ENCODE results near the gene GRIP1.

GRIP1 gene

GRCh38 chr12:66497008-66497897 lies 181.6 kb downstream of the GRIP1 start:
- no peak overlapping the region for H3K27ac ChIP-seq
- H3K4me3 ChIP-seq, result no peak overlapping the region
- no peak overlapping the region for H3K9ac ChIP-seq
- no peaks in the 10 kb centered on the region for H3K9me3 ChIP-seq
- H4K20me1 ChIP-seq, result no peaks in the 10 kb centered on the region
- no peaks in the 10 kb centered on the region for H3K4me1 ChIP-seq
- no peaks in the 10 kb centered on the region for H3K27me3 ChIP-seq
- no peaks in the 10 kb centered on the region for H3K36me3 ChIP-seq
- TF ChIP-seq Cebpa-rat (IDR thresholded peaks at IDR 0.05), result no peak
- H3K4me2 ChIP-seq, result no peak overlapping the region

- H3K36me3 ChIP-seq, result no peaks in the 10 kb centered on the region
- H3K4me2 ChIP-seq, result no peak overlapping the region
- no peak overlapping the region for H3K4me3 ChIP-seq
- no peaks in the 10 kb centered on the region for H3K27me3 ChIP-seq
- no peak for TF ChIP-seq Cebpa-rat (IDR thresholded peaks at IDR 0.05)
- no peaks in the 10 kb centered on the region for H3K9me3 ChIP-seq
- H4K20me1 ChIP-seq, result no peaks in the 10 kb centered on the region
- H3K9ac ChIP-seq, result no peak overlapping the region
- H3K4me1 ChIP-seq, result no peaks in the 10 kb centered on the region
- H3K27ac ChIP-seq, result no peak overlapping the region
Measured at GRCh38 chr12:66496595-66496994, 182.3 kb downstream of the GRIP1 start.

GRCh38 chr12:66495709-66496108 lies 183.2 kb downstream of the GRIP1 start:
- H3K9me3 ChIP-seq, result no peaks in the 10 kb centered on the region
- no peak overlapping the region for H3K4me2 ChIP-seq
- TF ChIP-seq Cebpa-rat (IDR thresholded peaks at IDR 0.05), result no peak
- no peak overlapping the region for H3K27ac ChIP-seq
- no peaks in the 10 kb centered on the region for H3K27me3 ChIP-seq
- H3K4me1 ChIP-seq, result no peaks in the 10 kb centered on the region
- H4K20me1 ChIP-seq, result no peaks in the 10 kb centered on the region
- H3K36me3 ChIP-seq, result no peaks in the 10 kb centered on the region
- no peak overlapping the region for H3K9ac ChIP-seq
- no peak overlapping the region for H3K4me3 ChIP-seq

- no peaks in the 10 kb centered on the region for H3K4me1 ChIP-seq
Measured at GRCh38 chr12:66493819-66494218, 185.1 kb downstream of the GRIP1 start.

GRCh38 chr12:66491853-66492252 lies 187.0 kb downstream of the GRIP1 start:
- Histone ChIP-seq H3K4me1 (no peaks in the 10 kb centered on the region), H3K9me3 (no peaks in the 10 kb centered on the region), H4K20me1 (no peaks in the 10 kb centered on the region), H3K27me3 (no peaks in the 10 kb centered on the region), H3K4me2 (no peak overlapping the region), H3K36me3 (no peaks in the 10 kb centered on the region), H3K27ac (no peak overlapping the region), H3K9ac (no peak overlapping the region), H3K4me3 (no peak overlapping the region)
- no peak for TF ChIP-seq Cebpa-rat (IDR thresholded peaks at IDR 0.05)

More at GRCh38 chr12:66493819-66494218, 185.1 kb downstream of the GRIP1 start:
- Histone ChIP-seq H3K4me3 (no peak overlapping the region), H3K36me3 (no peaks in the 10 kb centered on the region), H3K27ac (no peak overlapping the region), H3K4me2 (no peak overlapping the region), H4K20me1 (no peaks in the 10 kb centered on the region), H3K9ac (no peak overlapping the region), H3K27me3 (no peaks in the 10 kb centered on the region), H3K9me3 (no peaks in the 10 kb centered on the region)
- no peak for TF ChIP-seq Cebpa-rat (IDR thresholded peaks at IDR 0.05)

- TF ChIP-seq Cebpa-rat (IDR thresholded peaks at IDR 0.05), result no peak
- Histone ChIP-seq H3K36me3 (no peaks in the 10 kb centered on the region), H3K9ac (no peak overlapping the region), H3K4me1 (no peaks in the 10 kb centered on the region), H3K27ac (no peak overlapping the region), H3K4me3 (no peak overlapping the region), H4K20me1 (no peaks in the 10 kb centered on the region), H3K27me3 (no peaks in the 10 kb centered on the region), H3K4me2 (no peak overlapping the region), H3K9me3 (peaks cover 6% of the 10 kb centered on the region; the same call in 1 of the 2 replicates)
Measured at GRCh38 chr12:66482351-66483203, 196.3 kb downstream of the GRIP1 start.

- Histone ChIP-seq H3K27me3 (no peaks in the 10 kb centered on the region), H3K36me3 (no peaks in the 10 kb centered on the region), H3K4me3 (no peak overlapping the region), H4K20me1 (no peaks in the 10 kb centered on the region), H3K4me1 (no peaks in the 10 kb centered on the region), H3K4me2 (no peak overlapping the region), H3K27ac (no peak overlapping the region), H3K9ac (no peak overlapping the region), H3K9me3 (no peaks in the 10 kb centered on the region)
- no peak for TF ChIP-seq Cebpa-rat (IDR thresholded peaks at IDR 0.05)
Measured at GRCh38 chr12:66467932-66468331, 210.9 kb downstream of the GRIP1 start.

GRCh38 chr12:66461331-66461730 lies 217.5 kb downstream of the GRIP1 start:
- no peak overlapping the region for H3K4me3 ChIP-seq
- no peaks in the 10 kb centered on the region for H3K27me3 ChIP-seq
- H3K9ac ChIP-seq, result no peak overlapping the region
- TF ChIP-seq Cebpa-rat (IDR thresholded peaks at IDR 0.05), result no peak
- H3K4me2 ChIP-seq, result no peak overlapping the region
- no peak overlapping the region for H3K27ac ChIP-seq
- no peaks in the 10 kb centered on the region for H3K9me3 ChIP-seq
- H3K4me1 ChIP-seq, result no peaks in the 10 kb centered on the region
- no peaks in the 10 kb centered on the region for H4K20me1 ChIP-seq
- no peaks in the 10 kb centered on the region for H3K36me3 ChIP-seq

GRCh38 chr12:66459944-66460482 lies 218.9 kb downstream of the GRIP1 start:
- no peaks in the 10 kb centered on the region for H4K20me1 ChIP-seq
- 0 out of 2 replicates have a peak, but pooled peaks cover 5% of the 10 kb centered on the region for H3K36me3 ChIP-seq
- H3K9ac ChIP-seq, result no peak overlapping the region
- TF ChIP-seq Cebpa-rat (IDR thresholded peaks at IDR 0.05), result no peak
- no peak overlapping the region for H3K27ac ChIP-seq
- no peaks in the 10 kb centered on the region for H3K27me3 ChIP-seq
- no peaks in the 10 kb centered on the region for H3K4me1 ChIP-seq
- H3K9me3 ChIP-seq, result no peaks in the 10 kb centered on the region
- no peak overlapping the region for H3K4me2 ChIP-seq
- H3K4me3 ChIP-seq, result no peak overlapping the region

All from BLaER1 (cell line).